GM19372 (cell line): Measurements from ENCODE around the gene ZFHX3.

Experiments
- ATAC-seq: cut with Tn5 transposase; IDR thresholded peaks from one replicate; pipeline ENCODE4 v1.9.1; 2021; ENCODE audit warnings: mild to moderate bottlenecking, low read depth, moderate library complexity; ENCODE audit not compliant: unreplicated experiment

ZFHX3 gene

GRCh38 chr16:73068541-73069401, 20.8 kb upstream of the ZFHX3 start:
- ATAC-seq = no peak

GRCh38 chr16:73067671-73068540, 20.0 kb upstream of the ZFHX3 start:
- ATAC-seq = no peak

- no peak for ATAC-seq
These were observed 19.2 kb upstream of the ZFHX3 start for GRCh38 chr16:73066927-73067670.

- ATAC-seq = no peak
These were observed 18.5 kb upstream of the ZFHX3 start for GRCh38 chr16:73066331-73066926.

- no peak for ATAC-seq
These were observed 17.9 kb upstream of the ZFHX3 start for GRCh38 chr16:73065632-73066330.

GRCh38 chr16:73064994-73065545, 17.1 kb upstream of the ZFHX3 start:
- ATAC-seq = no peak

GRCh38 chr16:73064212-73064993, 16.5 kb upstream of the ZFHX3 start:
- ATAC-seq = no peak

- no peak for ATAC-seq
These were observed 15.9 kb upstream of the ZFHX3 start for GRCh38 chr16:73063854-73064211.

GRCh38 chr16:73062743-73063733, 15.1 kb upstream of the ZFHX3 start:
- ATAC-seq = no peak

GRCh38 chr16:73062001-73062616, 14.2 kb upstream of the ZFHX3 start:
- no peak for ATAC-seq

GRCh38 chr16:73060892-73061490, 13.1 kb upstream of the ZFHX3 start:
- ATAC-seq = no peak

- ATAC-seq = no peak
These were observed 12.1 kb upstream of the ZFHX3 start for GRCh38 chr16:73059779-73060615.

GRCh38 chr16:73058616-73059409, 10.9 kb upstream of the ZFHX3 start:
- peak; percentile 30 for ATAC-seq

- peak; percentile 71 for ATAC-seq
These were observed 10.3 kb upstream of the ZFHX3 start for GRCh38 chr16:73058221-73058615.
